SIG-M5 treated with dmso at 0.1 percent for 504 hours (cell line): Measurements from ENCODE around the gene APOC3.
"Not testable (repeated sequence)": the region's sequence is repeated elsewhere in the genome, so short reads cannot be mapped to it uniquely, and the experiment has no call there.

ENCODE experiments used
- DNase-seq: peaks from one replicate; lab custom pipeline; 2025; ENCODE audit not compliant: unreplicated experiment; lab: John Stamatoyannopoulos, UW

APOC3 gene

GRCh38 chr11:116830184-116830912 lies 641 bp downstream of the APOC3 start:
- DNase-seq = no peak

GRCh38 chr11:116831790-116832349 lies 2.2 kb downstream of the APOC3 start:
- no peak for DNase-seq

- DNase-seq = no peak
Measured at GRCh38 chr11:116832350-116833290, 2.9 kb downstream of the APOC3 start.

- no peak for DNase-seq
Measured at GRCh38 chr11:116833491-116833815, 3.7 kb downstream of the APOC3 start.

- DNase-seq = no peak
Measured at GRCh38 chr11:116833816-116834534, 4.3 kb downstream of the APOC3 start.

GRCh38 chr11:116834535-116835041 lies 4.9 kb downstream of the APOC3 start:
- DNase-seq = not testable (repeated sequence)

- DNase-seq = peak; percentile 78
Measured at GRCh38 chr11:116835042-116835772, 5.5 kb downstream of the APOC3 start.

GRCh38 chr11:116835791-116836631 lies 6.3 kb downstream of the APOC3 start:
- peak; percentile 82 for DNase-seq

GRCh38 chr11:116836632-116836991 lies 6.9 kb downstream of the APOC3 start:
- DNase-seq = no peak

- no peak for DNase-seq
Measured at GRCh38 chr11:116837231-116838091, 7.8 kb downstream of the APOC3 start, which contains the start of gene APOA1. Gene APOA1, minus strand, starts transcription at chr11:116837622. Its CDS starts 235 bp downstream, at chr11:116837387.

- no peak for DNase-seq
Measured at GRCh38 chr11:116838321-116839084, 8.8 kb downstream of the APOC3 start.

GRCh38 chr11:116840224-116840745 lies 10.6 kb downstream of the APOC3 start:
- no peak for DNase-seq

- no peak for DNase-seq
Measured at GRCh38 chr11:116840746-116841296, 11.1 kb downstream of the APOC3 start.

- DNase-seq = no peak
Measured at GRCh38 chr11:116842117-116842516, 12.4 kb downstream of the APOC3 start.

- DNase-seq = no peak
Measured at GRCh38 chr11:116842909-116843308, 13.2 kb downstream of the APOC3 start.

GRCh38 chr11:116843661-116844060 lies 14.0 kb downstream of the APOC3 start:
- no peak for DNase-seq

GRCh38 chr11:116844722-116845121 lies 15.0 kb downstream of the APOC3 start:
- DNase-seq = no peak
